Stimulated activated CD8-positive, alpha-beta memory T cell treated with anti-CD3 and anti-CD28 coated beads, Interleukin-15, amount 100 ng/mL, for 4 hours (primary cell): Measurements from ENCODE around the gene PLS1.
"Not testable (repeated sequence)": the region's sequence is repeated elsewhere in the genome, so short reads cannot be mapped to it uniquely, and the experiment has no call there.

Source experiments
- DNase-seq, 2 donors: peaks; one replicate each; pipeline ENCODE4 v3.0.0-alpha.2; 2020; ENCODE audit warnings: low read depth in 2 of 2

The PLS1 gene

GRCh38 chr3:142693136-142693853, 97.1 kb downstream of the PLS1 start:
- no peak for DNase-seq

- no peak for DNase-seq
These were observed 98.0 kb downstream of the PLS1 start for GRCh38 chr3:142694225-142694624.

- DNase-seq = no peak
These were observed 109.0 kb downstream of the PLS1 start for GRCh38 chr3:142705198-142705597.

GRCh38 chr3:142706321-142707127, 110.3 kb downstream of the PLS1 start:
- no peak for DNase-seq

- no peak for DNase-seq
These were observed 113.0 kb downstream of the PLS1 start for GRCh38 chr3:142709207-142709606.

GRCh38 chr3:142714882-142715281, 118.7 kb downstream of the PLS1 start:
- not testable (repeated sequence) for DNase-seq

GRCh38 chr3:142716102-142716501, 119.9 kb downstream of the PLS1 start:
- no peak for DNase-seq

- no peak for DNase-seq
These were observed 127.4 kb downstream of the PLS1 start for GRCh38 chr3:142723665-142723967.

- peak; percentile 49 to 55 for DNase-seq
These were observed 127.9 kb downstream of the PLS1 start, which contains the start of gene TRPC1 for GRCh38 chr3:142723968-142724681. TSS of gene TRPC1 (plus strand) at chr3:142724034. CDS start at chr3:142724560, 526 bp downstream.

GRCh38 chr3:142724682-142725356, 128.6 kb downstream of the PLS1 start:
- DNase-seq = peak in 1 of 2 donors; percentile 0

GRCh38 chr3:142725357-142725739, 129.2 kb downstream of the PLS1 start:
- no peak for DNase-seq

GRCh38 chr3:142726017-142726416, 129.8 kb downstream of the PLS1 start:
- no peak for DNase-seq

- no peak for DNase-seq
These were observed 135.9 kb downstream of the PLS1 start for GRCh38 chr3:142732066-142732465.

- no peak for DNase-seq
These were observed 138.6 kb downstream of the PLS1 start for GRCh38 chr3:142734834-142735233.

GRCh38 chr3:142735462-142735861, 139.3 kb downstream of the PLS1 start:
- DNase-seq = no peak

- DNase-seq = no peak
These were observed 142.2 kb downstream of the PLS1 start for GRCh38 chr3:142738396-142738795.

GRCh38 chr3:142746646-142747045, 150.5 kb downstream of the PLS1 start:
- no peak for DNase-seq

GRCh38 chr3:142750531-142750930, 154.3 kb downstream of the PLS1 start:
- not testable (repeated sequence) for DNase-seq

GRCh38 chr3:142752605-142753004, 156.4 kb downstream of the PLS1 start:
- not testable (repeated sequence) for DNase-seq

- DNase-seq = no peak
These were observed 158.3 kb downstream of the PLS1 start for GRCh38 chr3:142754494-142754893.
